ENCODE data around the gene ZC3H18. TPM values are rescaled to one million over a fixed set of nuclear protein-coding genes. Genes with fewer than 3 reads are reported as not detected.

The ZC3H18 gene
- total RNA-seq, 1 donor from 2014 or later = 31.0 TPM

GRCh38 chr16:88619859-88620815 is 49.9 kb downstream of the ZC3H18 start:
- DNase-seq (ENCODE audit: extremely low read depth, low read depth, low spot score) = no peak

- no peak for DNase-seq (ENCODE audit: extremely low read depth, low read depth, low spot score)
Observed at GRCh38 chr16:88622125-88622524, 51.9 kb downstream of the ZC3H18 start.

GRCh38 chr16:88622866-88623265 is 52.7 kb downstream of the ZC3H18 start:
- DNase-seq (ENCODE audit: extremely low read depth, low read depth, low spot score) = no peak

GRCh38 chr16:88623858-88624257 is 53.7 kb downstream of the ZC3H18 start:
- DNase-seq (ENCODE audit: extremely low read depth, low read depth, low spot score) = no peak

- no peak for DNase-seq (ENCODE audit: extremely low read depth, low read depth, low spot score)
Observed at GRCh38 chr16:88624481-88624880, 54.3 kb downstream of the ZC3H18 start.

- DNase-seq (ENCODE audit: extremely low read depth, low read depth, low spot score) = no peak
Observed at GRCh38 chr16:88624977-88625576, 54.9 kb downstream of the ZC3H18 start.

- DNase-seq (ENCODE audit: extremely low read depth, low read depth, low spot score) = no peak
Observed at GRCh38 chr16:88626646-88627045, 56.4 kb downstream of the ZC3H18 start.

GRCh38 chr16:88627531-88628411 is 57.6 kb downstream of the ZC3H18 start:
- no peak for DNase-seq (ENCODE audit: extremely low read depth, low read depth, low spot score)

- no peak for DNase-seq (ENCODE audit: extremely low read depth, low read depth, low spot score)
Observed at GRCh38 chr16:88628512-88628974, 58.3 kb downstream of the ZC3H18 start.

- no peak for DNase-seq (ENCODE audit: extremely low read depth, low read depth, low spot score)
Observed at GRCh38 chr16:88629835-88630234, 59.6 kb downstream of the ZC3H18 start.

GRCh38 chr16:88630433-88630832 is 60.2 kb downstream of the ZC3H18 start:
- no peak for DNase-seq (ENCODE audit: extremely low read depth, low read depth, low spot score)

GRCh38 chr16:88630941-88631340 is 60.7 kb downstream of the ZC3H18 start:
- DNase-seq (ENCODE audit: extremely low read depth, low read depth, low spot score) = no peak

GRCh38 chr16:88631384-88631783 is 61.2 kb downstream of the ZC3H18 start:
- no peak for DNase-seq (ENCODE audit: extremely low read depth, low read depth, low spot score)

- DNase-seq (ENCODE audit: extremely low read depth, low read depth, low spot score) = no peak
Observed at GRCh38 chr16:88631920-88632586, 61.9 kb downstream of the ZC3H18 start.

- no peak for DNase-seq (ENCODE audit: extremely low read depth, low read depth, low spot score)
Observed at GRCh38 chr16:88632587-88632930, 62.4 kb downstream of the ZC3H18 start.

GRCh38 chr16:88633684-88634140 is 63.5 kb downstream of the ZC3H18 start:
- DNase-seq (ENCODE audit: extremely low read depth, low read depth, low spot score) = no peak

GRCh38 chr16:88634141-88634993 is 64.2 kb downstream of the ZC3H18 start:
- no peak for DNase-seq (ENCODE audit: extremely low read depth, low read depth, low spot score)

- DNase-seq (ENCODE audit: extremely low read depth, low read depth, low spot score) = no peak
Observed at GRCh38 chr16:88634994-88635670, 64.9 kb downstream of the ZC3H18 start.

Data from glomerular endothelial cell (primary cell).